CD14-positive monocyte (primary cell): ENCODE results near the gene RAP2A. TPM values are rescaled to one million over a fixed set of nuclear protein-coding genes. Genes with fewer than 3 reads are reported as not detected.

ENCODE experiments used
- DNase-seq, 3 donors: peaks; one replicate each; pipeline ENCODE4 v3.0.0-alpha.2; 2011 to 2022
- H2AFZ ChIP-seq: 2 replicates; pipeline ENCODE4 v1.6.0; 2012; ENCODE audit warnings: mild to moderate bottlenecking, low read depth, low read length, inconsistent platforms; ENCODE audit not compliant: insufficient read depth, poor library complexity, severe bottlenecking
- H3K27ac ChIP-seq, 2 donors: 1 replicate in 1 of 2; 2 replicates in 1 of 2; pipeline ENCODE4 v1.5.1; 2012 to 2013; ENCODE audit warnings: low read length in 2 of 2, control low read depth in 1 of 2, inconsistent platforms in 1 of 2, low read depth in 1 of 2, mild to moderate bottlenecking in 1 of 2
- H3K27me3 ChIP-seq, 2 donors: one replicate each; pipeline versions ENCODE4 v1.6.0 to v1.6.1; 2011 to 2013; ENCODE audit warnings: low read length in 2 of 2; ENCODE audit not compliant: control insufficient read depth in 2 of 2, insufficient read depth in 2 of 2
- H3K36me3 ChIP-seq, 2 donors: replicated peaks in 1 of 2; 1 replicate in 1 of 2; 2 replicates in 1 of 2; pipeline versions ENCODE4 v1.5.1 to v1.6.1; 2012 to 2013; ENCODE audit warnings: low read length in 2 of 2, control low read depth in 1 of 2, inconsistent platforms in 1 of 2, mild to moderate bottlenecking in 1 of 2; ENCODE audit not compliant: insufficient read depth in 2 of 2, control insufficient read depth in 1 of 2
- H3K4me1 ChIP-seq, 2 donors: 1 replicate in 1 of 2; 2 replicates in 1 of 2; pipeline versions ENCODE4 v1.5.1 to v1.6.1; 2012 to 2013; ENCODE audit warnings: low read length in 2 of 2, control low read depth in 1 of 2, inconsistent platforms in 1 of 2, mild to moderate bottlenecking in 1 of 2, moderate library complexity in 1 of 2; ENCODE audit not compliant: insufficient read depth in 2 of 2, control insufficient read depth in 1 of 2
- H3K4me2 ChIP-seq: replicated peaks from 2 replicates; pipeline ENCODE3; 2012; ENCODE audit warnings: low read length, moderate library complexity, mild to moderate bottlenecking; ENCODE audit not compliant: poor library complexity, severe bottlenecking; ENCODE audit errors: extremely low read depth
- H3K4me3 ChIP-seq, 3 experiments: fragments of 200-600 bp in 1 of 3; sonication (generic) in 1 of 3; replicated peaks in 1 of 3; 1 replicate in 2 of 3; 2 replicates in 1 of 3; pipeline ENCODE4 v1.5.1; 2011 to 2013; ENCODE audit warnings: low read length in 3 of 3, mild to moderate bottlenecking in 3 of 3, control low read depth in 2 of 3, low read depth in 2 of 3, inconsistent platforms in 1 of 3, moderate library complexity in 1 of 3
- H3K79me2 ChIP-seq: 2 replicates; pipeline ENCODE4 v1.6.0; 2012; ENCODE audit warnings: mild to moderate bottlenecking, control low read depth, inconsistent platforms, low read length, moderate library complexity; ENCODE audit not compliant: insufficient read depth
- H3K9ac ChIP-seq: 2 replicates; pipeline ENCODE4 v1.6.0; 2017; ENCODE audit warnings: low read length, mild to moderate bottlenecking; ENCODE audit not compliant: insufficient read depth, poor library complexity, severe bottlenecking
- H3K9me3 ChIP-seq, 2 donors: replicated peaks in 1 of 2; 1 replicate in 1 of 2; 2 replicates in 1 of 2; pipeline versions ENCODE4 v1.5.1 to v1.6.1; 2012 to 2013; ENCODE audit warnings: low read length in 2 of 2, control low read depth in 1 of 2; ENCODE audit not compliant: control insufficient read depth in 1 of 2, insufficient read depth in 1 of 2
- H4K20me1 ChIP-seq: 2 replicates; pipeline ENCODE4 v1.6.0; 2012; ENCODE audit warnings: mild to moderate bottlenecking, low read length, control low read depth, moderate library complexity; ENCODE audit not compliant: insufficient read depth
- H3K27ac Mint-ChIP-seq, 7 donors: one replicate each; pipeline ENCODE4 v1.8.0; 2020; ENCODE audit warnings: mild to moderate bottlenecking in 7 of 7, mixed read lengths in 7 of 7, moderate library complexity in 6 of 7, inconsistent platforms in 2 of 7
- H3K27me3 Mint-ChIP-seq, 3 donors: one replicate each; pipeline ENCODE4 v1.8.0; 2021 to 2022; ENCODE audit warnings: low read depth in 3 of 3, mild to moderate bottlenecking in 3 of 3, mixed read lengths in 3 of 3, moderate library complexity in 3 of 3, inconsistent platforms in 1 of 3
- H3K36me3 Mint-ChIP-seq, 2 donors: one replicate each; pipeline ENCODE4 v1.8.0; 2020; ENCODE audit warnings: mixed read lengths in 2 of 2, inconsistent platforms in 1 of 2, mild to moderate bottlenecking in 1 of 2
- H3K4me1 Mint-ChIP-seq: one replicate; pipeline ENCODE4 v1.8.0; 2020; ENCODE audit warnings: mild to moderate bottlenecking, mixed read lengths
- H3K4me3 Mint-ChIP-seq, 2 donors: one replicate each; pipeline ENCODE4 v1.8.0; 2020; ENCODE audit warnings: mild to moderate bottlenecking in 2 of 2, mixed read lengths in 2 of 2, moderate library complexity in 1 of 2
- H3K9me3 Mint-ChIP-seq, 7 donors: one replicate each; pipeline ENCODE4 v1.8.0; 2020 to 2022; ENCODE audit warnings: mixed read lengths in 7 of 7, mild to moderate bottlenecking in 6 of 7, moderate library complexity in 6 of 7, inconsistent platforms in 2 of 7
- CTCF ChIP-seq: fragments of 200-600 bp; IDR thresholded peaks from one replicate; pipeline ENCODE4 v1.8.0; 2022; ENCODE audit warnings: antibody characterized with exemption, mild to moderate bottlenecking
- WGBS: methylation state at CpG from one replicate; pipeline ENCODE4 v1.1.5; 2013; ENCODE audit warnings: missing lambda C conversion rate; ENCODE audit not compliant: insufficient coverage; 5-methylcytosine and 5-hydroxymethylcytosine counted together
- intact Hi-C, 2 donors: fragments of 100-400 bp; cut with micrococcal nuclease; formaldehyde crosslinking; loops; one replicate each; pipeline versions ENCODE4 v1.15.0 to v1.15.1; 2023
- polyA plus RNA-seq, 3 donors: library from polyadenylated mRNA; depleted of rRNA in 1 of 3; unstranded in 2 of 3; stranded (reverse) in 1 of 3; fragments of 300-500 nt in 2 of 3; fragments of >200 nt in 1 of 3; fragmentation: Illumina TruSeq in 2 of 3; gene quantifications; 1 replicate in 2 of 3; 2 replicates in 1 of 3; pipeline ENCODE4 v1.2.3, GENCODE V29; 2012 to 2021

The RAP2A gene
- polyA plus RNA-seq, 3 donors = 2.3 to 5.3 (median 4.5) TPM

GRCh38 chr13:97403893-97404750 is 29.8 kb upstream of the RAP2A start:
- H3K27ac Mint-ChIP-seq = no peak overlapping the region
- DNase-seq = no peak
- Histone ChIP-seq H3K27ac (no peak overlapping the region), H2AFZ (no peak overlapping the region), H4K20me1 (no peaks in the 10 kb centered on the region), H3K9ac (no peak overlapping the region), H3K4me1 (no peaks in the 10 kb centered on the region), H3K27me3 (no peaks in the 10 kb centered on the region), H3K4me3 (no peak overlapping the region), H3K9me3 (peaks cover 0 to 3% of the 10 kb centered on the region in 2 donors), H3K36me3 (no peaks in the 10 kb centered on the region), H3K79me2 (no peaks in the 10 kb centered on the region), H3K4me2 (no peak overlapping the region)
- no peaks in the 10 kb centered on the region for H3K36me3 Mint-ChIP-seq
- peaks cover 2% of the 10 kb centered on the region for H3K4me1 Mint-ChIP-seq
- no peak for TF ChIP-seq CTCF
- H3K27me3 Mint-ChIP-seq = peaks cover 0 to 1% (median 0%) of the 10 kb centered on the region in 3 donors
- intact Hi-C loops = no loop called here
- no peak overlapping the region for H3K4me3 Mint-ChIP-seq
- WGBS = no CpG with 5 or more reads among the region's 3 CpGs
- peaks cover 0 to 13% (median 3%) of the 10 kb centered on the region in 7 donors for H3K9me3 Mint-ChIP-seq

GRCh38 chr13:97407540-97407939 is 26.4 kb upstream of the RAP2A start:
- Mint-ChIP-seq H3K4me1 (peaks cover 2% of the 10 kb centered on the region), H3K36me3 (no peaks in the 10 kb centered on the region), H3K27me3 (peaks cover 0 to 1% (median 0%) of the 10 kb centered on the region in 3 donors), H3K4me3 (no peak overlapping the region), H3K9me3 (peaks cover 0 to 1% (median 0%) of the 10 kb centered on the region in 7 donors), H3K27ac (no peak overlapping the region)
- Histone ChIP-seq H3K27ac (no peak overlapping the region), H3K4me3 (no peak overlapping the region), H2AFZ (no peak overlapping the region), H4K20me1 (no peaks in the 10 kb centered on the region), H3K27me3 (no peaks in the 10 kb centered on the region), H3K36me3 (no peaks in the 10 kb centered on the region), H3K9ac (no peak overlapping the region), H3K4me1 (no peaks in the 10 kb centered on the region), H3K79me2 (no peaks in the 10 kb centered on the region), H3K9me3 (no peaks in the 10 kb centered on the region), H3K4me2 (no peak overlapping the region)
- DNase-seq = no peak
- WGBS = no CpG with 5 or more reads among the region's 2 CpGs
- intact Hi-C loops = no loop called here
- TF ChIP-seq CTCF = no peak
